AG08396 (cell line): ENCODE data around the gene DMD.

Experiments used
- DNase-seq: peaks from one replicate; pipeline ENCODE4 v3.0.0; 2012; ENCODE audit warnings: low spot score, mixed read lengths

DMD gene

GRCh38 chrX:31854716-31855115 is 1356.6 kb downstream of the DMD start:
- no peak for DNase-seq

- no peak for DNase-seq
These were observed 1359.6 kb downstream of the DMD start for GRCh38 chrX:31851761-31852160.

GRCh38 chrX:31847773-31848172 is 1363.6 kb downstream of the DMD start:
- DNase-seq = no peak

- no peak for DNase-seq
These were observed 1366.3 kb downstream of the DMD start for GRCh38 chrX:31845003-31845402.

- DNase-seq = no peak
These were observed 1372.7 kb downstream of the DMD start for GRCh38 chrX:31838617-31839016.

GRCh38 chrX:31837445-31838049 is 1373.8 kb downstream of the DMD start:
- DNase-seq = no peak

- no peak for DNase-seq
These were observed 1374.9 kb downstream of the DMD start for GRCh38 chrX:31836479-31836878.

- DNase-seq = no peak
These were observed 1379.1 kb downstream of the DMD start for GRCh38 chrX:31832263-31832662.

GRCh38 chrX:31820430-31821210 is 1390.7 kb downstream of the DMD start:
- no peak for DNase-seq

- DNase-seq = no peak
These were observed 1391.9 kb downstream of the DMD start for GRCh38 chrX:31819455-31819854.

GRCh38 chrX:31811106-31811505 is 1400.2 kb downstream of the DMD start:
- DNase-seq = no peak

GRCh38 chrX:31808357-31808756 is 1403.0 kb downstream of the DMD start:
- no peak for DNase-seq

GRCh38 chrX:31807165-31807564 is 1404.2 kb downstream of the DMD start:
- DNase-seq = no peak

- no peak for DNase-seq
These were observed 1405.6 kb downstream of the DMD start for GRCh38 chrX:31805781-31806180.

GRCh38 chrX:31800219-31800618 is 1411.1 kb downstream of the DMD start:
- DNase-seq = no peak

- no peak for DNase-seq
These were observed 1414.7 kb downstream of the DMD start for GRCh38 chrX:31796624-31797023.

GRCh38 chrX:31747411-31747810 is 1463.9 kb downstream of the DMD start:
- DNase-seq = no peak

GRCh38 chrX:31743004-31743403 is 1468.3 kb downstream of the DMD start:
- DNase-seq = no peak

- no peak for DNase-seq
These were observed 1493.9 kb downstream of the DMD start for GRCh38 chrX:31717474-31717873.

- DNase-seq = no peak
These were observed 1495.7 kb downstream of the DMD start for GRCh38 chrX:31715675-31716074.

- no peak for DNase-seq
These were observed 1496.6 kb downstream of the DMD start for GRCh38 chrX:31714797-31715196.

- no peak for DNase-seq
These were observed 1498.2 kb downstream of the DMD start for GRCh38 chrX:31713120-31713519.

- DNase-seq = no peak
These were observed 1500.2 kb downstream of the DMD start for GRCh38 chrX:31711166-31711565.

GRCh38 chrX:31708116-31708515 is 1503.2 kb downstream of the DMD start:
- DNase-seq = no peak
